ENCODE measurements around the gene SLC23A1.
"Not testable (repeated sequence)": the region's sequence is repeated elsewhere in the genome, so short reads cannot be mapped to it uniquely, and the experiment has no call there.

The SLC23A1 gene

GRCh38 chr5:139377226-139377625 lies 5.9 kb downstream of the SLC23A1 start:
- Mint-ChIP-seq H3K4me3 (no peak overlapping the region), H3K27me3 (no peaks in the 10 kb centered on the region), H3K36me3 (ENCODE audit: low read depth) (no peaks in the 10 kb centered on the region), H3K27ac (no peak overlapping the region), H3K9me3 (no peaks in the 10 kb centered on the region), H3K4me1 (peaks cover 2% of the 10 kb centered on the region)
- ATAC-seq (peak; percentile 2), DNase-seq (no peak)

GRCh38 chr5:139376364-139376763 lies 6.7 kb downstream of the SLC23A1 start:
- DNase-seq: no peak
- no peak overlapping the region for H3K4me3 Mint-ChIP-seq
- H3K4me1 Mint-ChIP-seq: peaks cover 9% of the 10 kb centered on the region
- peaks cover 4% of the 10 kb centered on the region for H3K36me3 Mint-ChIP-seq (ENCODE audit: low read depth)
- no peak for ATAC-seq
- H3K27ac Mint-ChIP-seq: no peak overlapping the region
- H3K27me3 Mint-ChIP-seq: no peaks in the 10 kb centered on the region
- no peaks in the 10 kb centered on the region for H3K9me3 Mint-ChIP-seq

GRCh38 chr5:139374909-139375308 lies 8.2 kb downstream of the SLC23A1 start:
- no peaks in the 10 kb centered on the region for H3K9me3 Mint-ChIP-seq
- no peak overlapping the region for H3K27ac Mint-ChIP-seq
- H3K36me3 Mint-ChIP-seq (ENCODE audit: low read depth): peaks cover 4% of the 10 kb centered on the region
- ATAC-seq (no peak), DNase-seq (no peak)
- peaks cover 12% of the 10 kb centered on the region for H3K4me1 Mint-ChIP-seq
- H3K4me3 Mint-ChIP-seq: no peak overlapping the region
- H3K27me3 Mint-ChIP-seq: no peaks in the 10 kb centered on the region

GRCh38 chr5:139371482-139372435 lies 11.3 kb downstream of the SLC23A1 start:
- Mint-ChIP-seq H3K27ac (peak overlapping the region; percentile 7), H3K4me3 (no peak overlapping the region), H3K27me3 (no peaks in the 10 kb centered on the region), H3K36me3 (ENCODE audit: low read depth) (peaks cover 6% of the 10 kb centered on the region), H3K4me1 (peaks cover 12% of the 10 kb centered on the region), H3K9me3 (no peaks in the 10 kb centered on the region)
- DNase-seq (no peak), ATAC-seq (no peak)

DNA sequence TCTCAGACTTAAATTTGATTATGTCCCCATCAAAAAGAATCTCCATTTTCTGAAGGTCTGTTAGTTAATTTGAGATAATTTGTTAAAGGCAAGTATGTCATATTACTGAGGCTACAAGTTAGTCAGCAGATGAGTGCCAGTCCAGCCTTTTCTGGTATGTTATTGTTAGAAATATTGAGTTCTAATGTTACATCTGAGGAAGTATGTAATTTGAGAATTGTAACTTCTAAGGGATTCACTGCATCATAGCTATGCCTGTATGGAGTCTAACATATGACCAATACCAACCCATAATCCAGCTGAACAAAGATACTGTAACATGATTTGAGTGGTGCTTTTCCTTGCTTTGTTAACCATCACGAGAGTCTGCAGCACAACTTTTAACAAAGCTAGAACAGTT lies 13.9 kb downstream of the SLC23A1 start:
- Mint-ChIP-seq H3K27ac (no peak overlapping the region), H3K4me1 (peaks cover 12% of the 10 kb centered on the region), H3K4me3 (no peak overlapping the region), H3K9me3 (no peaks in the 10 kb centered on the region), H3K27me3 (no peaks in the 10 kb centered on the region), H3K36me3 (ENCODE audit: low read depth) (peaks cover 14% of the 10 kb centered on the region)
- ATAC-seq (no peak), DNase-seq (no peak)

DNA sequence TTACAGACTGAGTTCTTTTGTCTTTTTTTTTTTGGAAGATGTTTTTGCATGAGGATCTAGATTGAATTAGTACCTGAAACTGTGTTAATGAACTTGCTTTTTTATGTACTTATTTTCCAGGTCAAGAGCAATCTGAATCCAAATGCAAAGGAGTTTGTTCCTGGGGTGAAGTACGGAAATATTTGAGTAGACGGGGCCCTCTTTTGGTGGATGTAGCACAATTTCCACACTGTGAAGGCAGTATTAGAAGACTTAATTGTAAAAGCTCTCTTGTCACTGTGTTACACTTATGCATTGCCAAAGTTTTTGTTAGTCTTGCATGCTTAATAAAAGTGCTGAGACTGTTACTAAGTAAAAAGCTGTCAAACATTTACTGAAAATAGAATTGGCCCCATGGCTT lies 14.5 kb downstream of the SLC23A1 start:
- peaks cover 17% of the 10 kb centered on the region for H3K4me1 Mint-ChIP-seq
- H3K27ac Mint-ChIP-seq: no peak overlapping the region
- DNase-seq (no peak), ATAC-seq (no peak)
- H3K36me3 Mint-ChIP-seq (ENCODE audit: low read depth): peaks cover 15% of the 10 kb centered on the region
- no peak overlapping the region for H3K4me3 Mint-ChIP-seq
- H3K27me3 Mint-ChIP-seq: no peaks in the 10 kb centered on the region
- no peaks in the 10 kb centered on the region for H3K9me3 Mint-ChIP-seq

GRCh38 chr5:139364466-139364865 lies 18.6 kb downstream of the SLC23A1 start:
- H3K27ac Mint-ChIP-seq: no peak overlapping the region
- H3K36me3 Mint-ChIP-seq (ENCODE audit: low read depth): peaks cover 20% of the 10 kb centered on the region
- H3K4me1 Mint-ChIP-seq: peaks cover 13% of the 10 kb centered on the region

DNA sequence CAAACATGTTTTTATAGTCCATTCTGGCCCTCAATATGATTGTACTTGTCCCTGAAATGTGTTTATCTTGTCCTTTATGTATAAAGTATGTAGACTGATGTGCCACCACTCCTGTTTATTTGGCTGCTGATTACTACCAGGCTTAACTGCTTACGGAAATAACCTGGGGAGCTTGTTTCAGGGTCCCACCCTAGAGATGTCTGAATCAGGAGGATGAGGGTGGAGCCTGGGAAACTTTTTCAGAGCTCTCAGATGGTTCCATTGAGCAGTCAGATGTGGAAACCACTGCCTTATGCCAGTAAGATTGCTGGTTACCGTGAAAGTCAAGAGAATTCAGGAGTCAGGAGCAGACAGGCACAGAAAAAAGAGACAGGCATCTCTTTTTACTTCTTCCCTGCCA lies 19.2 kb downstream of the SLC23A1 start:
- DNase-seq (no peak), ATAC-seq (no peak)
- Mint-ChIP-seq H3K36me3 (ENCODE audit: low read depth) (peaks cover 20% of the 10 kb centered on the region), H3K9me3 (no peaks in the 10 kb centered on the region), H3K4me3 (no peak overlapping the region), H3K27me3 (no peaks in the 10 kb centered on the region), H3K27ac (no peak overlapping the region), H3K4me1 (peaks cover 13% of the 10 kb centered on the region)

More at GRCh38 chr5:139364466-139364865, 18.6 kb downstream of the SLC23A1 start:
- Mint-ChIP-seq H3K4me3 (no peak overlapping the region), H3K9me3 (no peaks in the 10 kb centered on the region), H3K27me3 (no peaks in the 10 kb centered on the region)
- DNase-seq (no peak), ATAC-seq (no peak)

GRCh38 chr5:139361835-139362429 lies 21.2 kb downstream of the SLC23A1 start:
- ATAC-seq (no peak), DNase-seq (no peak)
- H3K9me3 Mint-ChIP-seq: no peaks in the 10 kb centered on the region
- H3K36me3 Mint-ChIP-seq (ENCODE audit: low read depth): peaks cover 21% of the 10 kb centered on the region
- H3K27me3 Mint-ChIP-seq: no peaks in the 10 kb centered on the region
- H3K4me3 Mint-ChIP-seq: no peak overlapping the region
- H3K4me1 Mint-ChIP-seq: peaks cover 15% of the 10 kb centered on the region
- no peak overlapping the region for H3K27ac Mint-ChIP-seq

GRCh38 chr5:139360384-139360783 lies 22.7 kb downstream of the SLC23A1 start:
- Mint-ChIP-seq H3K27ac (no peak overlapping the region), H3K27me3 (no peaks in the 10 kb centered on the region), H3K4me3 (no peak overlapping the region), H3K4me1 (peaks cover 20% of the 10 kb centered on the region), H3K9me3 (no peaks in the 10 kb centered on the region), H3K36me3 (ENCODE audit: low read depth) (peaks cover 21% of the 10 kb centered on the region)
- no peak for ATAC-seq
- no peak for DNase-seq

GRCh38 chr5:139358064-139358463 lies 25.0 kb downstream of the SLC23A1 start:
- DNase-seq (no peak), ATAC-seq (no peak)
- Mint-ChIP-seq H3K27ac (no peak overlapping the region), H3K27me3 (no peaks in the 10 kb centered on the region), H3K4me3 (no peak overlapping the region), H3K36me3 (ENCODE audit: low read depth) (peaks cover 20% of the 10 kb centered on the region), H3K9me3 (no peaks in the 10 kb centered on the region), H3K4me1 (peaks cover 15% of the 10 kb centered on the region)

DNA sequence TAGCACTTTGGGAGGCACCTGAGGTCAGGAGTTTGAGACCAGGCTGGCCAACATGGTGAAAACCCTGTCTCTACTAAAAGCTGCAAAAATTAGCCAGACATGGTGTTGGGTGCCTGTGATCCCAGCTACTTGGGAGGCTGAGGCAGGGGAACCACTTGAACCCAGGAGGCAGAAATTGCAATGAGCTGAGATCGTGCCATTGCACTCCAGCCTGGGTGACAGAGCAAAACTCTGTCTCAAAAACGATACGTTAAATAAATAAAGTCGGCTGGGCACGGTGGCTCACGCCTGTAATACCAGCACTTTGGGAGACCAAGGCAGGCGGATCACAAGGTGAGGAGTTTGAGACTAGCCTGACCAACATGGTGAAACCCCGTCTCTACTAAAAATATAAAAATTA lies 27.2 kb downstream of the SLC23A1 start:
- H3K4me3 Mint-ChIP-seq, H3K9me3 Mint-ChIP-seq, ATAC-seq, H3K27me3 Mint-ChIP-seq, H3K27ac Mint-ChIP-seq, DNase-seq: not testable (repeated sequence)
- Mint-ChIP-seq H3K36me3 (ENCODE audit: low read depth) (peaks cover 21% of the 10 kb centered on the region), H3K4me1 (peaks cover 14% of the 10 kb centered on the region)

DNA sequence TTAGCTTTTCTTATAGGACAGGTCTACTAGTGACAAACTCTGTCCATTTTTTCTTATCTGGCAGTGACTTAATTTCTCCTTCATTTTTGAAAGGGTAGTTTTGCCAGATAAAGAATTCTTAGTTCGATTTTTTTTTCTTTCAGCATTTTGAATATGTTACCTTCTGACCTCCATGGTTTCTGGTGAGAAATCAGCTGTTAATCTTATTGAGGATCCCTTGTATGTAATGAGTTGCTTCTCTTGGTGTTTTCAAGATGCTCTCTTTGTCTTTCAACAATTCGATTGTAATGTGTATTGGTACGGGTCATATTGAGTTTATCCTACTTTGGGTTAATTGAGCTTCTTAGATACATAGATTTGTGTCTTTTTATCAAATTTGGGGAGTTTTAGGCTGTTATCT lies 28.9 kb downstream of the SLC23A1 start:
- Mint-ChIP-seq H3K27ac (no peak overlapping the region), H3K4me1 (peaks cover 17% of the 10 kb centered on the region), H3K36me3 (ENCODE audit: low read depth) (peaks cover 17% of the 10 kb centered on the region), H3K9me3 (no peaks in the 10 kb centered on the region), H3K27me3 (no peaks in the 10 kb centered on the region), H3K4me3 (no peak overlapping the region)
- DNase-seq (no peak), ATAC-seq (no peak)

- H3K27ac Mint-ChIP-seq, H3K27me3 Mint-ChIP-seq, ATAC-seq, DNase-seq, H3K9me3 Mint-ChIP-seq, H3K4me3 Mint-ChIP-seq: not testable (repeated sequence)
- Mint-ChIP-seq H3K36me3 (ENCODE audit: low read depth) (peaks cover 13% of the 10 kb centered on the region), H3K4me1 (peaks cover 47% of the 10 kb centered on the region)
Observed at GRCh38 chr5:139347863-139348262, 35.2 kb downstream of the SLC23A1 start.

GRCh38 chr5:139345442-139345841 lies 37.7 kb downstream of the SLC23A1 start:
- DNase-seq, ATAC-seq, H3K27me3 Mint-ChIP-seq, H3K9me3 Mint-ChIP-seq, H3K27ac Mint-ChIP-seq, H3K4me3 Mint-ChIP-seq: not testable (repeated sequence)
- Mint-ChIP-seq H3K4me1 (peaks cover 62% of the 10 kb centered on the region), H3K36me3 (ENCODE audit: low read depth) (peaks cover 13% of the 10 kb centered on the region)

Data from activated naive CD8-positive, alpha-beta T cell treated with anti-CD3 and anti-CD28 coated beads, Interleukin-2, amount 50 U/mL, for 24 hours (primary cell).